Fibroblast of the aortic adventitia (primary cell): ENCODE measurements around the gene ITGB7. TPM values are rescaled to one million over a fixed set of nuclear protein-coding genes. Genes with fewer than 3 reads are reported as not detected.

Experiments used
- DNase-seq: peaks from one replicate; pipeline ENCODE4 v3.0.0-alpha.2; 2010; ENCODE audit warnings: low read depth
- H3K4me3 ChIP-seq: 2 replicates; pipeline ENCODE4 v1.5.1; 2011; ENCODE audit warnings: low read depth, mild to moderate bottlenecking, control low read depth, low read length, moderate library complexity
- total RNA-seq: library from RNA; depleted of rRNA; stranded (reverse); fragments of >200 nt; gene quantifications from 2 replicates; pipeline ENCODE4 v1.2.3, GENCODE V29; 2012; ENCODE audit warnings: low replicate concordance
- TF ChIP-seq, protein P1 (sequence below): IDR thresholded peaks from 2 replicates; pipeline ENCODE4 v1.5.1; 2011; ENCODE audit warnings: mild to moderate bottlenecking, low read length, control low read depth, inconsistent platforms; ENCODE audit not compliant: insufficient read depth

The ITGB7 gene
- total RNA-seq, 1 donor: 0.54 TPM

DNA sequence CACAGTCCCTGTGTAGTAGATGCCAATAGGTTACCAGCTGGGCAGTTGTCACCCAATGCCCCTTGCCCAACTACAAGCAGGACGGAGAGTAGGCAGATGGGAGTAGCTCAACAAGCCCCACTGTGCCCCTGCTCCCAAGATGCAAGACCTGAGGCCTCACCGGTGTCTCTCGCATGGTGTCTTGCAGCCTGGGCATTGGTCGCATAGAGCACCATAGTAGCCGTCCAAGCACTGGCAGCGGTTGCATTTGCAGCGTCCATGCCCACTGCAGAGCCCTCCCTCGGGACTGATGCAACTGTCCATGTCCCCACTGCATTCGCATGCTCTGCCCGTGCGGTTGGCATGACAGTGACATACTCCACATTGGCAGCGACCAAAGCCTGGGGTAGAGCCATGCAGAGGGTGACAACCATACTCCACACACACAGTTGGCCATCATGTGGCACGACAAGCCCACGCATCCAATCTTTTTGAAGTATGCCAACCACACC is 14.5 kb downstream of the ITGB7 start:
- TF ChIP-seq, protein P1, sequence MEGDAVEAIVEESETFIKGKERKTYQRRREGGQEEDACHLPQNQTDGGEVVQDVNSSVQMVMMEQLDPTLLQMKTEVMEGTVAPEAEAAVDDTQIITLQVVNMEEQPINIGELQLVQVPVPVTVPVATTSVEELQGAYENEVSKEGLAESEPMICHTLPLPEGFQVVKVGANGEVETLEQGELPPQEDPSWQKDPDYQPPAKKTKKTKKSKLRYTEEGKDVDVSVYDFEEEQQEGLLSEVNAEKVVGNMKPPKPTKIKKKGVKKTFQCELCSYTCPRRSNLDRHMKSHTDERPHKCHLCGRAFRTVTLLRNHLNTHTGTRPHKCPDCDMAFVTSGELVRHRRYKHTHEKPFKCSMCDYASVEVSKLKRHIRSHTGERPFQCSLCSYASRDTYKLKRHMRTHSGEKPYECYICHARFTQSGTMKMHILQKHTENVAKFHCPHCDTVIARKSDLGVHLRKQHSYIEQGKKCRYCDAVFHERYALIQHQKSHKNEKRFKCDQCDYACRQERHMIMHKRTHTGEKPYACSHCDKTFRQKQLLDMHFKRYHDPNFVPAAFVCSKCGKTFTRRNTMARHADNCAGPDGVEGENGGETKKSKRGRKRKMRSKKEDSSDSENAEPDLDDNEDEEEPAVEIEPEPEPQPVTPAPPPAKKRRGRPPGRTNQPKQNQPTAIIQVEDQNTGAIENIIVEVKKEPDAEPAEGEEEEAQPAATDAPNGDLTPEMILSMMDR: no peak
- H3K4me3 ChIP-seq: no peak overlapping the region
- DNase-seq: no peak

DNA sequence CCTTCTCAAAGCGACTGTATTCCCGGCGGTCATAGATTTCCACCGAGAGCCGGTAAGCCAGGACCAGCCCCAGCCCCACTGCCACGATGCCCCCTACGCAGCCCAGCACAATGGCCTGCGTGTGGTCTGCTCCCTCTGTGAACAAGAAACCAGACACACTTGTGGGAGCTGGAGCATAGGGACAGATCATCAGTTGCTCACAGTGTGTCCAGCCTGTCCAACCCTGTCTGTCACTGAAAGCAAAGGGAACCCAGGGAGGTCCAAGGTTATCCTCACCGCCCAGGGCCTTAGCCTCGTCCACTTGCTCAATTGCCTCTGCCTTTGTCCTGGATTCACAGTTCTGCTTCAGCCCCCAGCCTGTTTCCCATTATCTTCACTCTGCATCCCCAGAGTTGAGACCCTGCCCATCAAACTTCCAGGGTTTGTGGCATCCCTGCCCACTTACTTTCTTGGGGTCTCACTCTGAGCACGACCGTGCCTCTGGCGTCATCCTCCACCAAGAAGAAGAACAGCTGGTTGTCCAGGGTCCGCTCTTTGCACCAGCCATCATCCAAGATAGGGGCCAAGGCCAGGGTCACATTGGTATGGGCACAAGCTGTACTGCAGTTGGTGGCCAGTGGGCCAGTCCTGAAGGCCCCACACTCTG is 15.0 kb downstream of the ITGB7 start:
- TF ChIP-seq, protein P1: no peak
- DNase-seq: no peak
- H3K4me3 ChIP-seq: no peak overlapping the region

DNA sequence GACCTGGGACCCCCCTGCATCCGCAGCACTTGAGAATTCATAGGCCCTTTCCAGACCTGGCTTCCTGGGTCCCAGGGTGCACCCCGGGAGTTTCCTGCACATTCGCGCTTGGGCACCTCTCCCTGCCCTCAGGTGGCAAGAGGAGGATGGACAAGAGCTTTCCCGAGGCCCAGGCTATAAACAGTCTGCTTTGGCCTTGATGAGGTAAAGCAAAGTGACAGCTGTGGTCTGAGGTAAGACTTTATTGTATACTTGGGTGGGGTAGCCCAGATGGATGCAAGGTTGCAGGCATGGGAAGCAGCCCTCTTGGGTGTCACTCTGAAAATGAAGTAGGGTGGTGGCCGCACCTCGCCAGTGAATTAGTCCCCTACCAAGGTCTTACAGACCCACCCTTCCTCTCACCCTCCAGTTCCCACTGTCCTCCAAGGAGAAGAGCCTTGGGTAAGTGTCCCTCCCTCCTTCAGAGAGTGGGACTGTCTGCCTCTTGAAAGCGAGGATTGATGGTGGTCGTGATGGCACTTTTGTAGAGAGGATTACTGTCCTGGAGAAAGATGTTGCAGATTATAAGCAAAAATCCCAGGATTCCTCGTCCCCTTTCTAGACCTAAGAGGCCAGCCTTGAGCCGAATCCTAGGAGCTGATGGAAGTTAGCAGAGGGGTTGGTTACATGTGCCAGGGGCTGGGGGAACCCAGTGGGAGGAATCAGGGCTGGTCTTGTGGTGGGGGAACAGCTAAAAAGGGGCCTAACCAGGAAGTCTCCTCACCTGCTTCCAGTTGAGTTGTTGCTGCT is 15.8 kb downstream of the ITGB7 start:
- TF ChIP-seq, protein P1: no peak
- no peak overlapping the region for H3K4me3 ChIP-seq
- no peak for DNase-seq

DNA sequence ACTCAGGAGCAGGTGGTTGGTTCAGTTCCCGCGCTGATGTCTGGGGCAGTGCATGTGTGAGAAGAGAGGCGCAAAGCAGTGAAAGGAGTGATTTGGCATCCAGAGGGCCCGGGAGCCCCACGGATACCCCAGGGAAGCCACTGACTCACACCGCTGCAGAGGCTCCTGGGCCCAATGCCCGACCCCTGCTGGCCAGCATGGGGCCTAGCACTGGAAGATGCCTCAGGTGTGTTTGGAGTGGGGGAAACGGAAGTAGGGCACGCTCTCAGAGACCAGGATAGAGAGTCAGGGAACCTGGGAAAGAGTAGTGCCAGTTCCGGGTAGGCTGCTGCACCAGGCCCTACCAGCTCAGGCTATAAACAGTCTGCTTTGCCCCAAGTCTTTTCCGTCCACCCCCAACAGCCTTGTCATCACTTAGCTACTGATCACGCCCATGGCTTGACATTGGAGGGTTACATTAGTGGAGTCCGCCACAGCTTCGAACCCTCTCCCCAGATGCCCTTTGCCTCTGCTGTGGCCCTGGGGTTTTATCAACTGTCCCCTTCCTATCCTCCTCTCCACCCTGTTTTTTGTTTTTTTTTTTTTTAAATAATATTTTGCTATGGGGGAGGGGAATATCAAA is 16.8 kb downstream of the ITGB7 start:
- TF ChIP-seq, protein P1: peak; percentile 95
- no peak overlapping the region for H3K4me3 ChIP-seq
- DNase-seq: peak; percentile 69

DNA sequence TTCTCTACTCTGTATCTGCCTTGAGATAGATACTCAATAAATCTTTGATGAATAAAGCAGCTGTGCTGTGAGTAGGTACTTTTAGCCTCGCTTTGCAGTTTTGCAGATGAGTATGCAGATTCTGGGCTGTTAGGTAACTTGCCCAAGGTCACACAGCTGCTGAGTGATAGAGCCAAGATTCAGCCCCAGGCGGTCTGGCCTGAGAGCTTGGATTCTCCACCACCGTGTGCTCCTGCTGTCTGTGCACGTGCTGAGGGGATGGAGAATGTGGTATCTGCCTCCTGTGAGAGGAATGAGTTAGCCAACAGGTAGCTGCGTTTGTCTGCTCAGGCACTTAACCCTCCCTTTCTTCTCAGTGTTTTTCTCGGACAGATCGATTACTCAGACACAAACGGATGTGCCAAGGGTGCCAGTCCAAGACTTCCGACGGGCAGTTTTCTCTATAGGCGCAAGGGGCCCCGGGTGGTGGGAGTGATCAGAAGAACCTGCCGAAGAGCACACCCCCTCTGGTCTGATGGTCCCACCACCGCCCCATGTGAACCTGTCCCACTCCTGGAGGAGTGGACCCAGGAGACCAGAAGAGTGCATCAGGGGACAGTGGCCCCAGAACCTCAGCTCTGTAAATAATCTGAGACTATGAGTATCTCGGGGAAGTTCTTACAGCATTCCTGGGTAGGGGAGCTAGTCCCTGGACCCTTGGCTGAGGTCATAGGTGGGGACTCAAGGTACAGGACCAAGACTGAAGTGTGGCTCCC is 19.7 kb downstream of the ITGB7 start:
- no peak overlapping the region for H3K4me3 ChIP-seq
- TF ChIP-seq, protein P1: no peak
- no peak for DNase-seq

GRCh38 chr12:53186745-53187144 is 20.3 kb downstream of the ITGB7 start:
- no peak for DNase-seq
- TF ChIP-seq, protein P1: no peak
- no peak overlapping the region for H3K4me3 ChIP-seq
